ENCODE data around the gene TPK1. TPM values are rescaled to one million over a fixed set of nuclear protein-coding genes. Genes with fewer than 3 reads are reported as not detected.

TPK1 gene
- total and polyA plus RNA-seq, 7 donors = 1.7 to 5.1 (median 2.5) TPM

DNA sequence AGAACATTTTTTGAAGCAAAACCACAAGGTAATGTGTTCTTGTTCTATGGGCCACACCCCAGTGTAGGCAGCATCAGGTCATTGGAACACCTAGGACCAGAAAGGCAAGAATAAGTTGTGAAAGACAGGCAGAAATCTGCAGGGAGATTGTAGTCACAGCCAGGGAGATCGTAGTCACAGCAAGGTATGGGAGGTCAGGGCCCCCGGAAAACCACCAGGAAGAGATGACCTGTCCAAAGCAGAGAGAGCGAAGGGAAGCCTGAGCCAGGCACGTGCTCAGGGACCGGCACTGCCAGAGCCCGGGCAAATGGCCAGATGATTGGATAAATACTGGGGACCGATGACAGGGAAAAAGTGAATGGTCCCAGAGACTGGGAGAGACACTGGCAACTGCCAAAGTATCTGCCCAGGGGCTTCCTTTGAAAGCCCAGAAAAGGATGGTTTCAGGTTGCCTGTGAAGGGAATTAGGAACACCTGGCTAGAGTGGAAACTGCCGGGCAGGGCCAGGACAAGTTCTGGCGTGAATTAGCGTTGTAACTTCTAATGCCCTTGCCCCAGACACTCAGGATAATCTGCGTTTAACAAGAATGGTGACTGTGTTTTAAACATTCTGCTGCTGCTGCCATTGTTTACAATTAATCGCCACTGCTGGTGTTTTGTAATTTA lies 428.5 kb downstream of the TPK1 start:
- Histone ChIP-seq H3K4me3 (no peak overlapping the region), H3K27ac (no peak overlapping the region), H3K4me1 (no peaks in the 10 kb centered on the region), H3K9me3 (no peaks in the 10 kb centered on the region), H3K36me3 (ENCODE audit: insufficient read depth in 1 of 2, low read depth in 1 of 2) (no peaks in the 10 kb centered on the region), H3K27me3 (ENCODE audit: insufficient read depth in 3 of 3, low read length in 2 of 3) (peaks cover 0 to 2% (median 0%) of the 10 kb centered on the region in 3 donors)
- 27 to 40% (median 31%) methylated on average over 12 of the region's 12 CpGs for WGBS, 3 donors
- TF ChIP-seq, protein P1, sequence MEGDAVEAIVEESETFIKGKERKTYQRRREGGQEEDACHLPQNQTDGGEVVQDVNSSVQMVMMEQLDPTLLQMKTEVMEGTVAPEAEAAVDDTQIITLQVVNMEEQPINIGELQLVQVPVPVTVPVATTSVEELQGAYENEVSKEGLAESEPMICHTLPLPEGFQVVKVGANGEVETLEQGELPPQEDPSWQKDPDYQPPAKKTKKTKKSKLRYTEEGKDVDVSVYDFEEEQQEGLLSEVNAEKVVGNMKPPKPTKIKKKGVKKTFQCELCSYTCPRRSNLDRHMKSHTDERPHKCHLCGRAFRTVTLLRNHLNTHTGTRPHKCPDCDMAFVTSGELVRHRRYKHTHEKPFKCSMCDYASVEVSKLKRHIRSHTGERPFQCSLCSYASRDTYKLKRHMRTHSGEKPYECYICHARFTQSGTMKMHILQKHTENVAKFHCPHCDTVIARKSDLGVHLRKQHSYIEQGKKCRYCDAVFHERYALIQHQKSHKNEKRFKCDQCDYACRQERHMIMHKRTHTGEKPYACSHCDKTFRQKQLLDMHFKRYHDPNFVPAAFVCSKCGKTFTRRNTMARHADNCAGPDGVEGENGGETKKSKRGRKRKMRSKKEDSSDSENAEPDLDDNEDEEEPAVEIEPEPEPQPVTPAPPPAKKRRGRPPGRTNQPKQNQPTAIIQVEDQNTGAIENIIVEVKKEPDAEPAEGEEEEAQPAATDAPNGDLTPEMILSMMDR (IDR thresholded peaks at IDR 0.05) = no peak
- no peak for DNase-seq
- intact Hi-C loops (cut with DNase I) = no loop called here
- ATAC-seq = no peak

- no peak overlapping the region for H3K4me3 ChIP-seq
- ATAC-seq = no peak
- H3K4me1 ChIP-seq = no peaks in the 10 kb centered on the region
- no peaks in the 10 kb centered on the region for H3K9me3 ChIP-seq
- WGBS, 3 donors = 56 to 62% (median 56%) methylated on average over 4 of the region's 4 CpGs
- H3K27ac ChIP-seq = no peak overlapping the region
- TF ChIP-seq, protein P1 (IDR thresholded peaks at IDR 0.05) = no peak
- intact Hi-C loops (cut with DNase I) = no loop called here
- H3K36me3 ChIP-seq (ENCODE audit: insufficient read depth in 1 of 2, low read depth in 1 of 2) = no peaks in the 10 kb centered on the region
- H3K27me3 ChIP-seq (ENCODE audit: insufficient read depth in 3 of 3, low read length in 2 of 3) = no peaks in the 10 kb centered on the region
- DNase-seq = no peak
Observed at GRCh38 chr7:144404946-144405345, 430.9 kb downstream of the TPK1 start.

DNA sequence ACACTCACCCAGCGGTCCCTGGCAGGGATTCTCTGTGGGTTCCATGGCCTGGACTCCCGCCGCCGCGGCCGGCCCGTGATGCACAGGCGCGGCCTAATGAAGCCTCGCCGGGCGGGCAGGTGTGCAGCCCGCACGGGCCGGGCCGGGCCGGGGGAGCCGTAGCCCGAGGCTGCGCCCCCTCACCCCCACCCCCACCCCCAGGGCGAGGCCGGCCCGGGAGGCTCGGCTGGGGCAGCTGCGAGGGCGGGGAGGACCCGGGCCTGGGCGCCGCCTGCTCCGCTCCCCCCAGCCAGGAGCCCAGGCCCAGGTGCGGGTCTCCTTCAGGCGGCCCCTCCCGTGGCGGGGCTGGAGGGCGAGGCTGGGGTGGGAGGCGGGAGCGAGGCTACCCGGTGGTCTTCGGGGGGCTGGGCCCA lies 432.2 kb downstream of the TPK1 start, which contains the start of gene NOBOX:
NOBOX (minus strand) TSS at position 45 of the 413 bp plus-strand sequence.
- TF ChIP-seq, protein P1 (IDR thresholded peaks at IDR 0.05) = no peak
- DNase-seq (no peak), ATAC-seq (no peak)
- Histone ChIP-seq H3K9me3 (no peaks in the 10 kb centered on the region), H3K4me1 (no peaks in the 10 kb centered on the region), H3K27ac (no peak within 1 kb of the TSS), H3K27me3 (ENCODE audit: insufficient read depth in 3 of 3, low read length in 2 of 3) (no peaks in the 10 kb centered on the region), H3K36me3 (ENCODE audit: insufficient read depth in 1 of 2, low read depth in 1 of 2) (no peaks in the 10 kb centered on the region), H3K4me3 (no peak within 1 kb of the TSS)
- 94 to 100% (median 95%) methylated on average over 5 to 39 of the region's 39 CpGs for WGBS, 3 donors
- intact Hi-C loops (cut with DNase I) = no loop called here

GRCh38 chr7:144403102-144403501 lies 432.8 kb downstream of the TPK1 start:
- WGBS, 3 donors = 91 to 97% (median 95%) methylated on average over 11 of the region's 11 CpGs
- TF ChIP-seq, protein P1 (IDR thresholded peaks at IDR 0.05) = no peak

More at GRCh38 chr7:144403102-144403501, 432.8 kb downstream of the TPK1 start:
- intact Hi-C loops (cut with DNase I) = no loop called here
- Histone ChIP-seq H3K27ac (no peak overlapping the region), H3K27me3 (ENCODE audit: insufficient read depth in 3 of 3, low read length in 2 of 3) (no peaks in the 10 kb centered on the region), H3K4me1 (no peaks in the 10 kb centered on the region), H3K4me3 (no peak overlapping the region), H3K9me3 (no peaks in the 10 kb centered on the region), H3K36me3 (ENCODE audit: insufficient read depth in 1 of 2, low read depth in 1 of 2) (no peaks in the 10 kb centered on the region)
- ATAC-seq (no peak), DNase-seq (no peak)

Measured in psoas muscle (tissue), 8 donors.